GM23338 (cell line): ENCODE data around the gene ATF7. TPM values are rescaled to one million over a fixed set of nuclear protein-coding genes. Genes with fewer than 3 reads are reported as not detected.

Experiments used
- ATAC-seq: fragments of 200-7000 bp; cut with Tn5 transposase; 3 replicates; pipeline ENCODE4 v1.9.1; 2020
- DNase-seq: peaks from one replicate; pipeline ENCODE4 v3.0.0-alpha.2; 2015; ENCODE audit warnings: low spot score
- H2AFZ ChIP-seq: fragments of 200-600 bp; sonication (generic); 2 replicates; pipeline ENCODE4 v1.8.0; 2016; ENCODE audit warnings: antibody characterized with exemption, mild to moderate bottlenecking, moderate library complexity
- H3F3A ChIP-seq: fragments of 200-600 bp; sonication (generic); replicated peaks from 2 replicates; pipeline ENCODE4 v1.8.0; 2017; ENCODE audit warnings: antibody characterized with exemption, mixed run types, low read depth
- H3K27ac ChIP-seq: fragments of 200-600 bp; sonication (generic); 2 replicates; pipeline ENCODE4 v1.6.1; 2016; ENCODE audit warnings: low read depth
- H3K27me3 ChIP-seq: fragments of 200-600 bp; sonication (generic); 2 replicates; pipeline ENCODE4 v1.8.0; 2016; ENCODE audit warnings: mild to moderate bottlenecking, mixed run types, moderate library complexity; ENCODE audit not compliant: insufficient read depth
- H3K36me3 ChIP-seq: fragments of 200-600 bp; sonication (generic); 2 replicates; pipeline ENCODE4 v1.8.0; 2016; ENCODE audit warnings: mild to moderate bottlenecking; ENCODE audit not compliant: insufficient read depth
- H3K4me1 ChIP-seq: fragments of 200-600 bp; sonication (generic); 2 replicates; pipeline ENCODE4 v1.8.0; 2016; ENCODE audit warnings: mild to moderate bottlenecking, moderate library complexity; ENCODE audit not compliant: insufficient read depth
- H3K4me2 ChIP-seq: fragments of 200-600 bp; sonication (generic); 2 replicates; pipeline ENCODE4 v1.7.1; 2017; ENCODE audit warnings: mixed run types
- H3K4me3 ChIP-seq: fragments of 200-600 bp; sonication (generic); 2 replicates; pipeline ENCODE4 v1.6.1; 2016; ENCODE audit warnings: mixed run types
- H3K79me2 ChIP-seq: fragments of 200-600 bp; sonication (generic); replicated peaks from 2 replicates; pipeline ENCODE4 v1.8.0; 2017; ENCODE audit warnings: mild to moderate bottlenecking; ENCODE audit not compliant: insufficient read depth
- H3K9me2 ChIP-seq: fragments of 200-600 bp; sonication (generic); 2 replicates; pipeline ENCODE4 v1.8.0; 2017; ENCODE audit not compliant: insufficient read depth
- H4K20me1 ChIP-seq: fragments of 200-600 bp; sonication (generic); replicated peaks from 2 replicates; pipeline ENCODE4 v1.8.0; 2017; ENCODE audit warnings: mild to moderate bottlenecking; ENCODE audit not compliant: insufficient read depth
- H3K27ac Mint-ChIP-seq: 2 replicates; pipeline ENCODE4 v1.8.0; 2020; ENCODE audit warnings: inconsistent platforms, mild to moderate bottlenecking, moderate library complexity, mixed read lengths
- H3K27me3 Mint-ChIP-seq: 3 replicates; pipeline ENCODE4 v1.8.0; 2022; ENCODE audit warnings: low read depth, mild to moderate bottlenecking, moderate library complexity, mixed read lengths, inconsistent platforms; ENCODE audit not compliant: insufficient read depth, poor library complexity
- H3K36me3 Mint-ChIP-seq: 3 replicates; pipeline ENCODE4 v1.8.0; 2021; ENCODE audit warnings: low read depth, mild to moderate bottlenecking, inconsistent platforms, moderate library complexity, mixed read lengths
- H3K4me1 Mint-ChIP-seq: 3 replicates; pipeline ENCODE4 v1.8.0; 2020; ENCODE audit warnings: mild to moderate bottlenecking, inconsistent platforms, mixed read lengths
- H3K4me3 Mint-ChIP-seq: 3 replicates; pipeline ENCODE4 v1.8.0; 2021; ENCODE audit warnings: moderate library complexity, mild to moderate bottlenecking, inconsistent platforms, mixed read lengths
- H3K9me3 Mint-ChIP-seq: 3 replicates; pipeline ENCODE4 v1.8.0; 2020; ENCODE audit warnings: moderate library complexity, mild to moderate bottlenecking, inconsistent platforms, mixed read lengths
- CREB1 ChIP-seq: fragments of 250-450 bp; sonication (Bioruptor Pico); IDR thresholded peaks from 2 replicates; pipeline ENCODE4 v1.5.0; 2020; ENCODE audit warnings: low read depth, mild to moderate bottlenecking, moderate library complexity
- CTCF ChIP-seq, 2 experiments: fragments of 200-600 bp in 1 of 2; sonication (generic) in 1 of 2; conservative IDR thresholded peaks; 2 replicates each; pipeline versions ENCODE4 v1.5.1 to v1.6.1; 2016 to 2017; ENCODE audit warnings: antibody characterized with exemption in 2 of 2, low read depth in 2 of 2, mild to moderate bottlenecking in 2 of 2, moderate library complexity in 1 of 2
- JUNB ChIP-seq: IDR thresholded peaks from one replicate; pipeline ENCODE4 v1.6.1; 2016; ENCODE audit warnings: antibody characterized with exemption; ENCODE audit not compliant: unreplicated experiment
- NANOG ChIP-seq: IDR thresholded peaks from 2 replicates; pipeline ENCODE4 v1.6.1; 2016; ENCODE audit warnings: antibody characterized with exemption, borderline replicate concordance
- POLR2AphosphoS5 ChIP-seq: IDR thresholded peaks from 2 replicates; pipeline ENCODE4 v1.6.1; 2016; ENCODE audit warnings: antibody characterized with exemption, low read depth
- STAT1 ChIP-seq: IDR thresholded peaks from one replicate; pipeline ENCODE4 v1.6.1; 2016; ENCODE audit warnings: antibody characterized with exemption; ENCODE audit not compliant: unreplicated experiment
- ZNF331 ChIP-seq: fragments of 250-450 bp; sonication (Bioruptor Pico); IDR thresholded peaks from 2 replicates; pipeline ENCODE4 v1.5.0; 2020; ENCODE audit warnings: low read depth, mild to moderate bottlenecking, moderate library complexity
- polyA plus RNA-seq: library from polyadenylated mRNA; unstranded; fragments of >200 nt; fragmentation: Nextera tagmentation; extraction: Ambion mirVana; gene quantifications from 2 replicates; pipeline ENCODE4 v1.2.1, GENCODE V29; 2016
- total RNA-seq: library from RNA; depleted of rRNA; stranded (reverse); fragments of >200 nt; shearing (Covaris generic); gene quantifications from 2 replicates; pipeline ENCODE4 v1.2.3, GENCODE V29; 2014
- TF ChIP-seq, protein P1 (sequence below): IDR thresholded peaks from one replicate; pipeline ENCODE4 v1.6.1; 2018; ENCODE audit warnings: antibody characterized with exemption; ENCODE audit not compliant: unreplicated experiment
- TF ChIP-seq, protein P2 (sequence below): IDR thresholded peaks from 2 replicates; pipeline ENCODE4 v1.6.1; 2016; ENCODE audit warnings: antibody characterized with exemption

ATF7 gene
- total and polyA plus RNA-seq, 2 experiments from 2014 or later, result 13.9 to 16.3 TPM

- TF ChIP-seq, protein P1, sequence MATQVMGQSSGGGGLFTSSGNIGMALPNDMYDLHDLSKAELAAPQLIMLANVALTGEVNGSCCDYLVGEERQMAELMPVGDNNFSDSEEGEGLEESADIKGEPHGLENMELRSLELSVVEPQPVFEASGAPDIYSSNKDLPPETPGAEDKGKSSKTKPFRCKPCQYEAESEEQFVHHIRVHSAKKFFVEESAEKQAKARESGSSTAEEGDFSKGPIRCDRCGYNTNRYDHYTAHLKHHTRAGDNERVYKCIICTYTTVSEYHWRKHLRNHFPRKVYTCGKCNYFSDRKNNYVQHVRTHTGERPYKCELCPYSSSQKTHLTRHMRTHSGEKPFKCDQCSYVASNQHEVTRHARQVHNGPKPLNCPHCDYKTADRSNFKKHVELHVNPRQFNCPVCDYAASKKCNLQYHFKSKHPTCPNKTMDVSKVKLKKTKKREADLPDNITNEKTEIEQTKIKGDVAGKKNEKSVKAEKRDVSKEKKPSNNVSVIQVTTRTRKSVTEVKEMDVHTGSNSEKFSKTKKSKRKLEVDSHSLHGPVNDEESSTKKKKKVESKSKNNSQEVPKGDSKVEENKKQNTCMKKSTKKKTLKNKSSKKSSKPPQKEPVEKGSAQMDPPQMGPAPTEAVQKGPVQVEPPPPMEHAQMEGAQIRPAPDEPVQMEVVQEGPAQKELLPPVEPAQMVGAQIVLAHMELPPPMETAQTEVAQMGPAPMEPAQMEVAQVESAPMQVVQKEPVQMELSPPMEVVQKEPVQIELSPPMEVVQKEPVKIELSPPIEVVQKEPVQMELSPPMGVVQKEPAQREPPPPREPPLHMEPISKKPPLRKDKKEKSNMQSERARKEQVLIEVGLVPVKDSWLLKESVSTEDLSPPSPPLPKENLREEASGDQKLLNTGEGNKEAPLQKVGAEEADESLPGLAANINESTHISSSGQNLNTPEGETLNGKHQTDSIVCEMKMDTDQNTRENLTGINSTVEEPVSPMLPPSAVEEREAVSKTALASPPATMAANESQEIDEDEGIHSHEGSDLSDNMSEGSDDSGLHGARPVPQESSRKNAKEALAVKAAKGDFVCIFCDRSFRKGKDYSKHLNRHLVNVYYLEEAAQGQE, result no peak
- TF ChIP-seq ZNF331 (CRISPR knock-in tag), result no peak
- TF ChIP-seq CREB1 (CRISPR knock-in tag), result no peak
- TF ChIP-seq, protein P2, sequence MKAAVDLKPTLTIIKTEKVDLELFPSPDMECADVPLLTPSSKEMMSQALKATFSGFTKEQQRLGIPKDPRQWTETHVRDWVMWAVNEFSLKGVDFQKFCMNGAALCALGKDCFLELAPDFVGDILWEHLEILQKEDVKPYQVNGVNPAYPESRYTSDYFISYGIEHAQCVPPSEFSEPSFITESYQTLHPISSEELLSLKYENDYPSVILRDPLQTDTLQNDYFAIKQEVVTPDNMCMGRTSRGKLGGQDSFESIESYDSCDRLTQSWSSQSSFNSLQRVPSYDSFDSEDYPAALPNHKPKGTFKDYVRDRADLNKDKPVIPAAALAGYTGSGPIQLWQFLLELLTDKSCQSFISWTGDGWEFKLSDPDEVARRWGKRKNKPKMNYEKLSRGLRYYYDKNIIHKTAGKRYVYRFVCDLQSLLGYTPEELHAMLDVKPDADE, result peak; percentile 34
- TF ChIP-seq NANOG, result no peak
These were observed 133.2 kb downstream of the ATF7 start (continued) for GRCh38 chr12:53492830-53493609.

- H3K79me2 ChIP-seq, result peaks cover 4% of the 10 kb centered on the region; the same call in 1 of the 2 replicates
- Mint-ChIP-seq H3K4me3 (peak overlapping the region; percentile 92), H3K9me3 (no peaks in the 10 kb centered on the region; the same call in 2 of the 3 replicates)
These were observed 134.0 kb downstream of the ATF7 start for GRCh38 chr12:53492188-53492587.

More at GRCh38 chr12:53492188-53492587, 134.0 kb downstream of the ATF7 start:
- peaks cover 10% of the 10 kb centered on the region for H3K27me3 Mint-ChIP-seq
- Histone ChIP-seq H3K27ac (peak overlapping the region; percentile 91; the same call in 1 of the 2 replicates), H3K27me3 (no peaks in the 10 kb centered on the region), H3K4me1 (peaks cover 24% of the 10 kb centered on the region), H3K36me3 (no peaks in the 10 kb centered on the region), H3K9me2 (no peaks in the 10 kb centered on the region), H2AFZ (peak overlapping the region; percentile 86), H3K4me3 (peak overlapping the region; percentile 82), H3K4me2 (peak overlapping the region; percentile 98), H3F3A (peaks cover 9% of the 10 kb centered on the region; the same call in 1 of the 2 replicates), H4K20me1 (peaks cover 8% of the 10 kb centered on the region; the same call in 1 of the 2 replicates)
- H3K27ac Mint-ChIP-seq, result peak overlapping the region; percentile 88
- DNase-seq, result peak; percentile 46
- peak; percentile 23 for ATAC-seq
- peaks cover 8% of the 10 kb centered on the region; the same call in 2 of the 3 replicates for H3K36me3 Mint-ChIP-seq
- peaks cover 40% of the 10 kb centered on the region for H3K4me1 Mint-ChIP-seq
- TF ChIP-seq JUNB, result no peak
- no peak for TF ChIP-seq POLR2AphosphoS5
- no peak for TF ChIP-seq ZNF331 (CRISPR knock-in tag)
- no peak for TF ChIP-seq STAT1
- no peak for TF ChIP-seq CREB1 (CRISPR knock-in tag)
- TF ChIP-seq, protein P1, result no peak
- no peak for TF ChIP-seq CTCF (conservative IDR thresholded peaks at IDR 0.05; ENCODE audit: low read depth in 2 of 2)
